ENCODE results near the gene S100A6. TPM values are rescaled to one million over a fixed set of nuclear protein-coding genes. Genes with fewer than 3 reads are reported as not detected.

S100A6 gene
- total RNA-seq, 1 donor: 1,187 TPM

GRCh38 chr1:153553096-153553495, 17.3 kb upstream of the S100A6 start:
- DNase-seq (ENCODE audit: insufficient read length, low spot score, missing footprints): no peak
- Histone ChIP-seq H3K4me2 (ENCODE audit: insufficient read depth, low read length) (no peak overlapping the region), H3K9me3 (ENCODE audit: low read depth, low read length) (no peaks in the 10 kb centered on the region), H2AFZ (ENCODE audit: low read length) (no peak overlapping the region), H3K4me1 (ENCODE audit: insufficient read depth, low read length) (peaks cover 26% of the 10 kb centered on the region), H4K20me1 (ENCODE audit: insufficient read depth, low read length) (no peaks in the 10 kb centered on the region), H3K4me3 (ENCODE audit: insufficient read depth, low read length) (no peak overlapping the region), H3K36me3 (ENCODE audit: insufficient read depth, low read length) (no peaks in the 10 kb centered on the region), H3K27me3 (ENCODE audit: insufficient read depth, low read length) (no peaks in the 10 kb centered on the region), H3K79me2 (ENCODE audit: insufficient read depth, low read length) (no peaks in the 10 kb centered on the region), H3K27ac (ENCODE audit: low read depth, low read length) (no peak overlapping the region)
- TF ChIP-seq CTCF (IDR thresholded peaks at IDR 0.05; ENCODE audit: extremely low read depth, low read depth, low read length): no peak

- Histone ChIP-seq H3K79me2 (ENCODE audit: insufficient read depth, low read length) (no peaks in the 10 kb centered on the region), H3K9me3 (ENCODE audit: low read depth, low read length) (no peaks in the 10 kb centered on the region), H3K27ac (ENCODE audit: low read depth, low read length) (no peak overlapping the region), H3K27me3 (ENCODE audit: insufficient read depth, low read length) (no peaks in the 10 kb centered on the region), H3K4me2 (ENCODE audit: insufficient read depth, low read length) (no peak overlapping the region), H4K20me1 (ENCODE audit: insufficient read depth, low read length) (no peaks in the 10 kb centered on the region), H2AFZ (ENCODE audit: low read length) (no peak overlapping the region), H3K4me1 (ENCODE audit: insufficient read depth, low read length) (peaks cover 26% of the 10 kb centered on the region), H3K4me3 (ENCODE audit: insufficient read depth, low read length) (no peak overlapping the region), H3K36me3 (ENCODE audit: insufficient read depth, low read length) (no peaks in the 10 kb centered on the region)
- TF ChIP-seq CTCF (IDR thresholded peaks at IDR 0.05; ENCODE audit: extremely low read depth, low read depth, low read length): peak; percentile 6
- no peak for DNase-seq (ENCODE audit: insufficient read length, low spot score, missing footprints)
These were observed 16.5 kb upstream of the S100A6 start for GRCh38 chr1:153552335-153552734.

- Histone ChIP-seq H3K4me2 (ENCODE audit: insufficient read depth, low read length) (no peak overlapping the region), H3K9me3 (ENCODE audit: low read depth, low read length) (no peaks in the 10 kb centered on the region), H3K36me3 (ENCODE audit: insufficient read depth, low read length) (no peaks in the 10 kb centered on the region), H3K27ac (ENCODE audit: low read depth, low read length) (no peak overlapping the region), H3K79me2 (ENCODE audit: insufficient read depth, low read length) (no peaks in the 10 kb centered on the region), H4K20me1 (ENCODE audit: insufficient read depth, low read length) (no peaks in the 10 kb centered on the region), H3K4me3 (ENCODE audit: insufficient read depth, low read length) (no peak overlapping the region), H3K27me3 (ENCODE audit: insufficient read depth, low read length) (no peaks in the 10 kb centered on the region), H3K4me1 (ENCODE audit: insufficient read depth, low read length) (peaks cover 26% of the 10 kb centered on the region), H2AFZ (ENCODE audit: low read length) (no peak overlapping the region)
- DNase-seq (ENCODE audit: insufficient read length, low spot score, missing footprints): no peak
- no peak for TF ChIP-seq CTCF (IDR thresholded peaks at IDR 0.05; ENCODE audit: extremely low read depth, low read depth, low read length)
These were observed 15.2 kb upstream of the S100A6 start for GRCh38 chr1:153550827-153551500.

- Histone ChIP-seq H3K27ac (ENCODE audit: low read depth, low read length) (no peak overlapping the region), H3K27me3 (ENCODE audit: insufficient read depth, low read length) (no peaks in the 10 kb centered on the region), H3K4me3 (ENCODE audit: insufficient read depth, low read length) (no peak overlapping the region), H3K4me1 (ENCODE audit: insufficient read depth, low read length) (peaks cover 30% of the 10 kb centered on the region), H3K9me3 (ENCODE audit: low read depth, low read length) (no peaks in the 10 kb centered on the region), H4K20me1 (ENCODE audit: insufficient read depth, low read length) (no peaks in the 10 kb centered on the region), H3K36me3 (ENCODE audit: insufficient read depth, low read length) (no peaks in the 10 kb centered on the region), H3K4me2 (ENCODE audit: insufficient read depth, low read length) (no peak overlapping the region), H3K79me2 (ENCODE audit: insufficient read depth, low read length) (no peaks in the 10 kb centered on the region), H2AFZ (ENCODE audit: low read length) (no peak overlapping the region)
- no peak for TF ChIP-seq CTCF (IDR thresholded peaks at IDR 0.05; ENCODE audit: extremely low read depth, low read depth, low read length)
- no peak for DNase-seq (ENCODE audit: insufficient read length, low spot score, missing footprints)
These were observed 14.6 kb upstream of the S100A6 start for GRCh38 chr1:153550398-153550758.
